AG04449 (cell line): Measurements from ENCODE around the gene CMTM6.

Source experiments
- CTCF ChIA-PET: fragments of 350-600 bp; formaldehyde crosslinking; extraction: SDS; loops from one replicate; lab custom pipeline; 2021; ENCODE audit warnings: antibody characterized with exemption; lab: Yijun Ruan, JAX
- POLR2A ChIA-PET: fragments of 400-600, 350-600 bp; formaldehyde crosslinking; extraction: SDS; loops from one replicate; lab custom pipeline; 2020; ENCODE audit warnings: antibody characterized with exemption, inconsistent platforms; lab: Yijun Ruan, JAX
- DNase-seq: peaks from one replicate; pipeline ENCODE4 v3.0.0-alpha.2; 2010; ENCODE audit warnings: low read depth, low spot score
- H3K4me3 ChIP-seq: 2 replicates; pipeline ENCODE4 v1.5.1; 2011; ENCODE audit warnings: low read depth, mild to moderate bottlenecking, control low read depth, low read length
- TF ChIP-seq, protein P1 (sequence below): IDR thresholded peaks from one replicate; pipeline ENCODE4 v1.5.1; 2011; ENCODE audit warnings: mild to moderate bottlenecking, moderate library complexity, low read length, control low read depth, inconsistent platforms; ENCODE audit not compliant: insufficient read depth; ENCODE audit errors: missing control alignments

CMTM6 gene

GRCh38 chr3:32495085-32495484 lies 7.6 kb downstream of the CMTM6 start:
- CTCF ChIA-PET: no interaction called here
- POLR2A ChIA-PET: no interaction called here
- H3K4me3 ChIP-seq: no peak overlapping the region
- DNase-seq: no peak
- TF ChIP-seq, protein P1, sequence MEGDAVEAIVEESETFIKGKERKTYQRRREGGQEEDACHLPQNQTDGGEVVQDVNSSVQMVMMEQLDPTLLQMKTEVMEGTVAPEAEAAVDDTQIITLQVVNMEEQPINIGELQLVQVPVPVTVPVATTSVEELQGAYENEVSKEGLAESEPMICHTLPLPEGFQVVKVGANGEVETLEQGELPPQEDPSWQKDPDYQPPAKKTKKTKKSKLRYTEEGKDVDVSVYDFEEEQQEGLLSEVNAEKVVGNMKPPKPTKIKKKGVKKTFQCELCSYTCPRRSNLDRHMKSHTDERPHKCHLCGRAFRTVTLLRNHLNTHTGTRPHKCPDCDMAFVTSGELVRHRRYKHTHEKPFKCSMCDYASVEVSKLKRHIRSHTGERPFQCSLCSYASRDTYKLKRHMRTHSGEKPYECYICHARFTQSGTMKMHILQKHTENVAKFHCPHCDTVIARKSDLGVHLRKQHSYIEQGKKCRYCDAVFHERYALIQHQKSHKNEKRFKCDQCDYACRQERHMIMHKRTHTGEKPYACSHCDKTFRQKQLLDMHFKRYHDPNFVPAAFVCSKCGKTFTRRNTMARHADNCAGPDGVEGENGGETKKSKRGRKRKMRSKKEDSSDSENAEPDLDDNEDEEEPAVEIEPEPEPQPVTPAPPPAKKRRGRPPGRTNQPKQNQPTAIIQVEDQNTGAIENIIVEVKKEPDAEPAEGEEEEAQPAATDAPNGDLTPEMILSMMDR: no peak

DNA sequence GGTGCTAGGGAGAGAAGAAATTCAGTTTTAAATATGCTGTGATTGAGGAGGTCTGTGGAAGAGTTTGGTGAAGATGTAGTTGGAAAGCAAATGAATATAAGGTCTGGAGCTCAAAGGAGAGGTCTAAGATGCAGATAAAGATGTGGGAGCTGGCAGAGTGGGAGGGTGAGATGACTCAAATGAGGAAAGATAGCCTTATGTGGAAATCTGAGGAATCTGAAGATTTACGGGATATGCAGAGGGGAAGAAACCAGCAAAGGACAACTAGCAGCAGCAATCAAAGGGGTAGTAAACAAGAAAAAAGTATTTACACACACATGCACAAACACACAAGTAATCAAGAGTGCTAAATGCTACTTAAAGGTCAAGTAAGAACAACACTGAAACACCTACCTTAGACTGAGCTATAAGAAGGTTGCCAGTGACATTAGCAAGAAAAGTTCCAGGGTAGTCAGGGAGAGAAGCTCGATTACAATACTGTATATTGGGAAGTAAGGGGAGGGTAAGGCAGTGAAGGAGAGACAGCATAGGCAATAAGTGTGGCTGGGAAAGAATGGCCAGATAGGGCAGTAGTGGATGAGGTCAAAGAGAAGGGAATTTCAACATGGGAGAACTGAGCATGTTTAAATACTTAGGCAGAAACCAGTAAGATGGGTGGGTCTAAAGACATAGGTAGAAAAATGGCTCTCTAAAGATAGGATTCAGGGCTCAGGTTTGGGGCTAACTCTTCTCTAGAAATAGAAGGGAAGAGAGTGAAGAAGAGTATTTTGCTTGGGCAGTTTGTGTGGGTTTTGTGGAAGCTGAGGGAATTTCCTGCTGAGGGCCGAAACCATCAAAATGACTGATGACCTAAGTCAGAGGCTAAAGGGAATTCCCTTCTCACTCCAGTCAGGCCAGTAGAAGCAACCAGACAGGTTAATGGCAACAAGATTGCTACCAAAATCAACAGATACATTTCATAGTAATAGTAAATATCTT lies 8.9 kb downstream of the CMTM6 start:
- DNase-seq: no peak
- H3K4me3 ChIP-seq: no peak overlapping the region
- ChIA-PET POLR2A (interaction anchor here (1.3 kb wide), 1 partner anchor 102 kb away, joined by 3 read pairs; the partner anchor contains the start of gene CMTM7), CTCF (interaction anchor here (1.3 to 17.3 kb wide), 3 partner anchors 16 to 118 kb away, joined by 5 to 154 read pairs (median 14); no protein-coding TSS in a partner anchor)
- TF ChIP-seq, protein P1: no peak

GRCh38 chr3:32492684-32493436 lies 9.8 kb downstream of the CMTM6 start:
- TF ChIP-seq, protein P1: no peak
- no peak overlapping the region for H3K4me3 ChIP-seq
- no peak for DNase-seq
- ChIA-PET CTCF (interaction anchor here (1.3 to 17.3 kb wide), 3 partner anchors 17 to 118 kb away, joined by 5 to 154 read pairs (median 14); no protein-coding TSS in a partner anchor), POLR2A (interaction anchor here (1.3 kb wide), 1 partner anchor 101 kb away, joined by 3 read pairs; the partner anchor contains the start of gene CMTM7)

GRCh38 chr3:32488474-32489008 lies 14.1 kb downstream of the CMTM6 start:
- no peak for DNase-seq
- ChIA-PET CTCF (interaction anchor here (1.0 to 17.3 kb wide), 3 partner anchors 11 to 21 kb away, joined by 3 to 154 read pairs (median 3); no protein-coding TSS in a partner anchor), POLR2A (no interaction called here)
- no peak overlapping the region for H3K4me3 ChIP-seq
- TF ChIP-seq, protein P1: no peak

- H3K4me3 ChIP-seq: no peak overlapping the region
- ChIA-PET POLR2A (no interaction called here), CTCF (interaction anchor here (1.0 to 17.3 kb wide), 4 partner anchors 10 to 87 kb away, joined by 3 to 154 read pairs (median 4); no protein-coding TSS in a partner anchor)
- TF ChIP-seq, protein P1: no peak
- DNase-seq: no peak
Observed at GRCh38 chr3:32487781-32488473, 14.7 kb downstream of the CMTM6 start.
